Adipose tissue (tissue), 3 donors: ENCODE data around the gene CPN2. TPM values are rescaled to one million over a fixed set of nuclear protein-coding genes. Genes with fewer than 3 reads are reported as not detected.

Experiments used
- H3K27ac ChIP-seq: one replicate; pipeline ENCODE4 v1.5.1; 2013; ENCODE audit warnings: low read depth, low read length
- WGBS, 3 donors: extraction: QIAGEN DNeasy Blood & Tissue Kit; methylation state at CpG; one replicate each; pipeline ENCODE4 v1.1.7; 2013; 5-methylcytosine and 5-hydroxymethylcytosine counted together
- polyA plus RNA-seq, 3 donors: library from polyadenylated mRNA; stranded (reverse); fragments of 200-250 nt; gene quantifications; one replicate each; pipeline ENCODE4 v1.2.3, GENCODE V29; 2013
- donor health status: healthy with polysubstance abuse.
- donor health status: Bipolar disorder and iron deficiency.
- donor health status: healthy.

CPN2 gene
- polyA plus RNA-seq, 3 donors, result 0.22 to 0.58 (median 0.27) TPM

GRCh38 chr3:194323785-194324735 is 27.1 kb downstream of the CPN2 start:
- no peak overlapping the region for H3K27ac ChIP-seq
- WGBS, 3 donors, result 19 to 43% (median 21%) methylated on average over 38 to 39 of the region's 39 CpGs

GRCh38 chr3:194322678-194323211 is 28.4 kb downstream of the CPN2 start:
- H3K27ac ChIP-seq, result no peak overlapping the region
- WGBS, 3 donors, result 69 to 79% (median 69%) methylated on average over 18 of the region's 18 CpGs

- WGBS, 3 donors, result 68 to 86% (median 80%) methylated on average over 26 of the region's 26 CpGs
Observed at GRCh38 chr3:194321693-194322640, 29.2 kb downstream of the CPN2 start.

GRCh38 chr3:194320744-194321243 is 30.3 kb downstream of the CPN2 start:
- no peak overlapping the region for H3K27ac ChIP-seq

More at GRCh38 chr3:194321693-194322640, 29.2 kb downstream of the CPN2 start:
- H3K27ac ChIP-seq, result no peak overlapping the region

GRCh38 chr3:194320100-194320499 is 31.0 kb downstream of the CPN2 start:
- no peak overlapping the region for H3K27ac ChIP-seq
- WGBS, 3 donors, result 55 to 83% (median 78%) methylated on average over 5 of the region's 5 CpGs

More at GRCh38 chr3:194320744-194321243, 30.3 kb downstream of the CPN2 start:
- 34 to 84% (median 78%) methylated on average over 10 of the region's 10 CpGs for WGBS, 3 donors

- no peak overlapping the region for H3K27ac ChIP-seq
- WGBS, 3 donors, result 97 to 99% (median 98%) methylated on average over 3 of the region's 3 CpGs
Observed at GRCh38 chr3:194318511-194319161, 32.5 kb downstream of the CPN2 start.

- no peak overlapping the region for H3K27ac ChIP-seq
- WGBS, 3 donors, result 87 to 97% (median 94%) methylated on average over 6 of the region's 6 CpGs
Observed at GRCh38 chr3:194316918-194317317, 34.2 kb downstream of the CPN2 start.

- no peak overlapping the region for H3K27ac ChIP-seq
- 24 to 26% (median 24%) methylated on average over 17 of the region's 17 CpGs for WGBS, 3 donors
Observed at GRCh38 chr3:194315965-194316361, 35.2 kb downstream of the CPN2 start.

- H3K27ac ChIP-seq, result no peak overlapping the region
- WGBS, 3 donors, result 2 to 4% (median 2%) methylated on average over 42 to 54 of the region's 54 CpGs
Observed at GRCh38 chr3:194315088-194315964, 35.8 kb downstream of the CPN2 start.

- 62 to 84% (median 72%) methylated on average over 13 of the region's 13 CpGs for WGBS, 3 donors
- H3K27ac ChIP-seq, result no peak overlapping the region
Observed at GRCh38 chr3:194314388-194315068, 36.6 kb downstream of the CPN2 start.

- H3K27ac ChIP-seq, result no peak overlapping the region
- 47 to 51% (median 49%) methylated on average over 15 of the region's 15 CpGs for WGBS, 3 donors
Observed at GRCh38 chr3:194313560-194314387, 37.4 kb downstream of the CPN2 start.

GRCh38 chr3:194312743-194313281 is 38.3 kb downstream of the CPN2 start:
- no peak overlapping the region for H3K27ac ChIP-seq
- 17 to 52% (median 20%) methylated on average over 16 of the region's 16 CpGs for WGBS, 3 donors

GRCh38 chr3:194312186-194312742 is 38.9 kb downstream of the CPN2 start:
- H3K27ac ChIP-seq, result no peak overlapping the region
- WGBS, 3 donors, result 50 to 65% (median 50%) methylated on average over 7 of the region's 7 CpGs

GRCh38 chr3:194311000-194311399 is 40.1 kb downstream of the CPN2 start:
- 95 to 98% (median 97%) methylated on average over 2 of the region's 2 CpGs for WGBS, 3 donors

More at GRCh38 chr3:194311000-194311399, 40.1 kb downstream of the CPN2 start:
- H3K27ac ChIP-seq, result no peak overlapping the region
